Activated CD4-positive, CD25-positive, alpha-beta regulatory T cell (primary cell): ENCODE data around the gene TTBK1.

Experiments
- DNase-seq, 4 experiments: peaks; one replicate each; lab custom pipeline; 2025; lab: John Stamatoyannopoulos, UW

TTBK1 gene

DNA sequence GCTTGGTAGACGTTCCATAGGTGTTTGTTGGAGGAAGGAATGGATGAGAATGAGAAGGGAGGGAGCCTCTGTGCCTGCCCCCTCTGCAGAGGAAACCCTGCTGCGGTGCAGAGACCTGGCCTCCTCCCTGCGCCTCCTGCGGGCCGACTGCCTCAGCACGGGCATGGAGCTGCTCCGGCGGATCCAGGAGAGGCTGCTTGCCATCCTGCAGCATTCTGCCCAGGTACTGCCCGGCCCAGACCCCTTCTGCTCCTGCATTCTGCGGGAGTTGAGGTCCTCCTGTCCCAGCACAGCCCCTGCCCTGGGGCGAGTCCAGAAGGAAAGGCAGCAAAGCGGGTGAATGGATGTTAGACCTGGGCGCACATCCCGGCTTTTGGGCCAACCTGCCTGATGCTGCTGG lies 20.1 kb upstream of the TTBK1 start:
- peak in 1 of 4 experiments; percentile 14 for DNase-seq

GRCh38 chr6:43226192-43226851 lies 17.0 kb upstream of the TTBK1 start:
- DNase-seq: no peak

DNA sequence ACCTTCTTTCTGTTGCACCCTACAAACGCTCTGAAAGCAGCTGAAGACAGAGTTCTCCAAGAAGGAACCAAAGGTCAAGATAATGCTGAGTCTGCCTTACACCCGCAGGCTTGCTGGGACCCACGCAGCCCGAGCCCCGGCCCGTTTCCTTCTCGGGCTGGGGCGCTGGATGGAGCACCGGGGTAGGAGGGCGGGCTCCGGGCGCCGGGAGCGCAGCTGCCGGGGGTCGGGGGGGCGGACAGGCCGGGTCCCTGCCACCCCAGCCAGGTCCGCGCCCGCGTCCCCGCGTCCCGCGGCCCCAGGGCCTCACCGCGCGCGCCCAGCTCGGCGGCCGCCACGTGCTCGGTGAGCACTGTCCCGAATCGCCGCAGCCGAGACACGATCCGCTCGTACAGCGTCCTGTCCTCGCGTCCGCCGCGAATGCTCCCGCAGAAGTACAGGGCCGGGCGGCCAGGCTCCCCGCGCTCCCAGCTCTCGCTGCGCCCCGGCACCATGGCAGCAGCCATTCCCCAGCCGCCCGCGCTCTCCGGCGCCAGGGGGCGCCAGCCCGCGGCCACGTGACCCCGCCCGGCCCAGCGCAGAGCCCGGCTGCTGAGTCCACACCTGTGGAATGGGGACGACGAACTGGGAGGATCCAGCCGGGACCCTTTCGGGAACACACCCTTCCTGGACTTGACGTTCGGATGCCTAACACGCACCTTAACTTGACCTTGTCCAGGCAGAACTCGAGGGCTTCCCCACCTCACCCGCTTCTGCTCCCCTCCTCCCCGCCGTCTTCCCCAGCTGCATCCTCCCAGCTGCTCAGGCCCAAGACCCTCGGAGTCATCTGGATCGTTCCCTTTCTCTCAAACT lies 14.1 kb upstream of the TTBK1 start, which contains the start of gene DNPH1:
DNPH1 (minus strand) TSS at position 531 of the 852 bp plus-strand sequence; CDS start at position 506, 25 bp downstream.
- DNase-seq: peak; percentile 53 to 69 (median 64)

DNA sequence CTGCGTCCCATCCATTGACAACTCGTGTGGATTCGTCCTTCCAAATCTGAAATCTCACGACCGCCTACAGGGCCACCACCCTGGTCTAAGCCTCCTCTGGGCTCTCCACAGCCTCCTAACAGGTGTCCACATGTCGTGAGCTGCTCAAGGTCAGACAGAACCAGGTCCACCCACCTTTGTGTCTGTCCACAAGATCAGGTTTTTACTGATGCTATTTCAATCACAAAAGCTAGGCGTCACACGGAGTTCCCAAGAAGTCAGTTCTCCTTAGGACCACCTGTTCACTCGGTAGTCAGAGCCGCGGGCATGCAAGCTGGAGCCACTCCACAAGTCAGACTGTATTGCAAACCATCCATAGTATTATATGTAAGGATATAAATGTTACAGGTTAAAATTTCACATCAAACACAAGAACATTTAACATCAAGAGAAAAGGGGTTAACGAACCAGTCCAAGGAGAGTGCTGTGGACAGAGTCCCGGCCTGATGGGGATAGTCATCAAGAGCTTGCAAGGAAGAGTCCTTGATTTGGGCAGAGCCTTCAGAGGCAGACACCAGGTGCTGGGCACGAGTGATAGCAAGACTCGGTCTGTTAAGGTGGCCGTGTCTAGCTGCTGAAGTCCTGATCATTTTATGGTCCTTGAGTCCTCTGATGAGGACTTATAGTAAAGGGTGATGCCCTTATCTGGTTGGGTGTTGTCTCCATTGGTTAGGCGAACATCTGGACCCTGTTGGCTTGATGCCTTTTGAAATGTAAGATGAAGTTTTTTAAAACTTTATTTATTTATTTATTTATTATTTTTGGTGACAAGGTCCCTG lies 13.3 kb upstream of the TTBK1 start:
- DNase-seq: no peak

DNA sequence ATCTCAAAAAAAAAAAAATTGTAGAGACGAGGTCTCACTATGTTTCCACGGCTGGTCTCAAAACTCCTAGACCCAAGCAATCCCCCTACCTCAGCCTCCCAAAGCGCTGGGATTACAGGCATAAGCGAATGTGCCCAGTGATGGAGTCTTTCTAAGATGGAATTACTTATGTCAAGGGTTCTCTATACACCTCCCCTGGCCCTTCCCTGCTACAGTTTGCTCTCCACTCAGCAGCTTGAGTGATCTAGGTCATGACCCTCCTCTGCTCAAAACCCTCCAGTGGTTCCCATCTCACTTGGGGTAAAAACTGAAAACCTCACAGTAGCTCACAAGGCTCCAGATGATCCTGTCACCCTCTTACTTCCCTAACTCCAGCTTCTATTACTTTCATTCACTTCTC lies 12.2 kb upstream of the TTBK1 start:
- DNase-seq: no peak

DNA sequence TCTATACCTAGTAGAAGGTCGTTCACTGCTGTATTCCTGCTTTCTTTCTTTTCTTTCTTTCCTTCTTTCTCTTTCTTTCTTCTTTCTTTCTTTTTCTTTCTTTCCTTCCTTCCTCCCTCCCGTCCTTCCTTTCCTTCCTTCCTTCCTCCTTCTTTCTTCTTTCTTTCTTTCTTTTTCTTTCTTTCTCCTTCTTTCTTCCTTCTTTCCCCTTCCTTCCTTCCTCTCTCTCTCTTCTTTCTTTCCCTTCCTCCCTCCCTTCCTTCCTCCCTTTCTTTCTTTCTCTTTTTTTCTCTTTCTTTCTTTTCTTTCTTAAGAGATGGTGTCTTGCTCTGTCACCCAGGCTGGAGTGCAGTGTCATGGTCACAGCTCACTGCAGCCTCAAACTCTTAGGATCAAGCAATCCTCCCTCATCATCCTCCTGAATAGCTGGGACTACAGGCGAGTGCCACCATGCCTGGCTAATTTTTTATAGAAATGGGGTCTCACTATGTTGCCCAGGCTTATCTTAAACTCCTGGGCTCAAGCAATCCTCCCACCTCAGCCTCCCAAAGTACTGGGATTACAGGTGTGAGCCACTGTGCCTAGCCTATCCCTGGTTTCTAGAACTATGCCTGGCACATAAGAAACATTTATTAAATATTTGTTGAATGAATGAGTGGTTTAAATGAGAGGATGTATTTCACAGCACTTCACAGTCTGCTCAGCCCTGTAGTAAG lies 11.4 kb upstream of the TTBK1 start:
- no peak for DNase-seq

- DNase-seq: no peak
Measured at GRCh38 chr6:43235841-43236240, 7.4 kb upstream of the TTBK1 start.

GRCh38 chr6:43239054-43239453 lies 4.2 kb upstream of the TTBK1 start:
- DNase-seq: no peak

- no peak for DNase-seq
Measured at GRCh38 chr6:43240950-43241349, 2.3 kb upstream of the TTBK1 start.

GRCh38 chr6:43241446-43241845 lies 1.8 kb upstream of the TTBK1 start:
- DNase-seq: no peak

DNA sequence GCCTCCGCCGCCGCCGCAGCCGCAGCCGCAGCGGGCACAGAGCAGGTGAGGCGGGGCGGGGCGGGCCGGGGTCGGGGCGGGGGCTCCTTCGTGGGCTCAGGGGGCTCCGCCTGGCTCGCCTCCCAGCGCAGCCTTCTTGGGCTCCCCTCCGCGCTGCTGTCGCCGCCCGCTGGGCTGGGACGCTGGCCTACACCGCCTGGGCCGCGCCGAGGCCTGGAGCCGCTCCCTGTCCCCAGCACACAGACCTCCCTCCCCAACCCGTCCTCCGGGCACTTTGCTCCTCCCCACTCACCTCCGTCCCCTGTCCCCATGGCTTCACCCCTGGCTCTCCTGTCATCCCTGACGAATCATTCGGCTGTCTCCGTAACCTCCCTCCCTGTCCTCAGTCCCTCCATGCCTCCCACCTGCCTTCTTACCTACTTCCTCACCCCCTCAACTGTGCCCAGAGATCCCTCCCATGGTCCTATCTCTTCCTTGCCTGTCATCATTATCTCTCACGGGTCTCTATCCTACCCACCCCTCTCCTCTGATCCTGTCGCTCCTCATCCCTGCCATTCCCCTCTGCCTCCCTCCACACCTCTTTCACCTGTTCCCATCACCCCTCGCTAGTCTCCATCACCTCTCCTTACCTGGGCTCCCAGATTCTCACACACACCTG lies 512 bp downstream of the TTBK1 start:
- no peak for DNase-seq

DNA sequence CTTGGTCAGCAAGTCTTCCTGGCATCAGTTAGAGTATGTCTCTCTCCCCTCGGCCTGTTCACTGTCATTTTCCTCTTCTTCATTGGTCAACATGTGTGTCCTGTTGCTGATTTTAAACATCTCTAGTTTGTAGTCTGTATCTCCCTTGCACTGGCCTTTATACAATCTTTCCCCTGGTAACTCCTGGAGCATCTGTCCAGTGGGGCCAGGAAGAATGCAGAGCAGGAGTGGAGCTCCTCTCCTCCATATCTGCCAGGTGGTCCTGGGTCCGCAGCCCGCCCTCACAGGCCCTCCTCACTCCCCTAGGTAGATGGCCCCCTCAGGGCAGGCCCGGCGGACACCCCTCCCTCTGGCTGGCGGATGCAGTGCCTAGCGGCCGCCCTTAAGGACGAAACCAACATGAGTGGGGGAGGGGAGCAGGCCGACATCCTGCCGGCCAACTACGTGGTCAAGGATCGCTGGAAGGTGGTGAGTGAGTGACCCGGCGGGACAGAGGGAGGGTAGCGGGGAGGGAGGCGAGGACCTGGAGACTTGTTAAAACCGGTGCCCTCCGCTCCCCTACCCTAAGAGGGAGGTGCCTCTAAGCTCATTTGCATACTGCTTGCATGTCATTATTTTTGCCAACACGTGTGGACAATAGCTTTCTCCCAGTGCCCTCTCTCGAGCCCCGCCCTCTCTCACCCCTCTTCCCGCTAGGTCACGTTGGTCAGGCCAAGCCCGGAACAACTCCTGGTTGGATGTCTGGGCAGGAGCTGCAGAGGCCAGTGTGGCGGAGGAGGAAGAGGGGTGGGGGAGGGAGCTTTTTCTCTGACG lies 3.2 kb downstream of the TTBK1 start:
- DNase-seq: no peak

DNA sequence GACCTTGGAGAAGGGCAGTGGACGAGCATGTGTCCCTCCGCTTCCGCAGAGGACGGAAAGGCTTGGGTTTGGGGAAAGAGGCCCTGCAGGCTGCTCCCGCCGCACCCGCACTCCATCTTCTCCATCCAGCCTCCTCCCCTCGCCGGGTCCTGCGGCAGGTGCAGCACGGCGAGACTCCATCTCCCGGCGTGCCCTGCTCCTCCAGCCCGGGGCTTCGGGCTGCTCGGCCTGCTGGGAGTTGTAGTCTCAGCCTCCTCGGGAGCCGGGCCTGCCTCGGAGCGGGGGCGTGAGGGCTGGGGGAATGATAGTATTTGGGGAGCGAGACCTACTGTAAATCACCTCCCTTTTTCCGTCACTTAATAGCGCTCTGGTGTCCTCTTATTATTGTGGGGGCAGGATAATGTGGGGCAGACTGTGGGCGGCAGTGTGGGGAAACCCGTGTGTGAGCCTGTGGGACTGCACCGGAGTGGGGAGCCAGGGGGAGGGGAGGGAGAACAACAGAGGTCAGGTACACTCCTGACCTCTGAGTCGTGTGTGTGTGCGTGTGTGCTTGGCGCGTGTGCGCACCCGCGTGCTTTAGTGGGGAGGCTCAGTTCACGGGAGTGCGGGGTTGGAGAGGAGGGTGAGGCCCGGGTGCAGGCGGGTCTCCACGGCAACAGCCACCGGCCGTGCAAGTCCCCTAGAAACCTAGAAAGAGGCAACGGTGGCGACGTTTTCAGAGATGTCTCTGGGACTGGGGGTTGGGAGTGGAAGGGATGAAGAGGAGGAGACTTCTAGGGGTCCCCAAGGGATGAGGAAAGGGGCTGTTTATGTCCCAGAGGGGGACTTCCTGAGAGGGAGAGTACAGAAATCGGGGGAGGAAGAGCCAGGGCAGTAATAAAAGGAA lies 4.1 kb downstream of the TTBK1 start:
- peak; percentile 56 to 68 (median 64) for DNase-seq

GRCh38 chr6:43248101-43248500 lies 4.8 kb downstream of the TTBK1 start:
- no peak for DNase-seq

GRCh38 chr6:43248791-43249190 lies 5.5 kb downstream of the TTBK1 start:
- DNase-seq: no peak

DNA sequence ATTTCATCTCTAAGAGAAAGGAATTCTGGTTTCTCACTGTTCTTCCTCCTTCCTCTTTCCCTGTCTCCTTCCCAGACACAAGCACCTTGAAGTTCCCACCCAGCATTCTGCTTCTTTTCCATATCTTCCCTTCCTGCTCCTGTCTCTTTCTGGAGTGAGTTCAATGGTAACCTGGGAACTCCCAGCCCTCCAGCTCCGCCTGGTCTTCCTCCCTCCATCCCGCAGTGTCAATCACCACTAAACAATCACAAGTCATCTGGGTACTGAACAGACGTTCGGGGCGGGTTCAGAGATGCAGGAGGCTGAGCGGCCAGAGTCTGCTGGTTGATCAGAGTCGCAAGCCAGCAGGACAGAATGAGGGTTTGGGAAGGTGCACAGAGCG lies 7.7 kb downstream of the TTBK1 start:
- no peak for DNase-seq

GRCh38 chr6:43253401-43253800 lies 10.1 kb downstream of the TTBK1 start:
- no peak for DNase-seq

- DNase-seq: no peak
Measured at GRCh38 chr6:43254138-43254817, 11.0 kb downstream of the TTBK1 start.

GRCh38 chr6:43254846-43255245 lies 11.6 kb downstream of the TTBK1 start:
- DNase-seq: no peak
